Measurements from ENCODE around the gene GPR42.
"Not testable (repeated sequence)": the region's sequence is repeated elsewhere in the genome, so short reads cannot be mapped to it uniquely, and the experiment has no call there.

The GPR42 gene

DNA sequence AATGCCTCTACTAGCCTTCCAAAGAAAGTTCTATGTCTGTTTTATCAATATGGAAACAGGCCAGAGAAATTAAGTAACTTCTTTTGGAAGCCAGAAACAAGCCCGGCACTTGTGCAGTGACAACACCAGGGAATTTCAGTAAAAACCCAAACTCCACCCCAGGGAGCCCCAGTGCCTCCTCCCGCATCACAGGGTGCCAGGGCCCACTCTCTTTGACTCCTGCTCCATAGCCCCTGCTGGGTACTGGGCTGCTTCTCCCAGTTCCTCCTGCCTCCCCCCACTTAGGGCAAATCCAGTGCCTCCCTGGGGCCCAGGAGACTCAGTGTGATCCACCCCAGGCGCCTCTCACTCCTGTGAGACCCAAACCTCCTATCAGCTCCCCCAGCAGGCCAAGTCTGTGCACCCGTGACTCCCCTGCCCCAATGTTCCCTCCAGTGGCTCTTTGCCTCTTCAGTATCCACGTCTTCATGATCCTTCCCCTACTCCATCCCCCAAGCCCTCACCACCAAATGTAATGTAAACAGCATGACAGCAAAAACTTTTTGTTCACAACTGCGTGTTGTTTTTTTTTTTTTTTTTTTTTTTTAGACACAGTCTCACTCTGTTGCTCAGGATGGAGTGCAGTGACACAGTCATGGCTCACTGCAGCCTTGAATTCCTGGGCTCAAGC lies 14.9 kb upstream of the GPR42 start:
- TF ChIP-seq, protein P1, sequence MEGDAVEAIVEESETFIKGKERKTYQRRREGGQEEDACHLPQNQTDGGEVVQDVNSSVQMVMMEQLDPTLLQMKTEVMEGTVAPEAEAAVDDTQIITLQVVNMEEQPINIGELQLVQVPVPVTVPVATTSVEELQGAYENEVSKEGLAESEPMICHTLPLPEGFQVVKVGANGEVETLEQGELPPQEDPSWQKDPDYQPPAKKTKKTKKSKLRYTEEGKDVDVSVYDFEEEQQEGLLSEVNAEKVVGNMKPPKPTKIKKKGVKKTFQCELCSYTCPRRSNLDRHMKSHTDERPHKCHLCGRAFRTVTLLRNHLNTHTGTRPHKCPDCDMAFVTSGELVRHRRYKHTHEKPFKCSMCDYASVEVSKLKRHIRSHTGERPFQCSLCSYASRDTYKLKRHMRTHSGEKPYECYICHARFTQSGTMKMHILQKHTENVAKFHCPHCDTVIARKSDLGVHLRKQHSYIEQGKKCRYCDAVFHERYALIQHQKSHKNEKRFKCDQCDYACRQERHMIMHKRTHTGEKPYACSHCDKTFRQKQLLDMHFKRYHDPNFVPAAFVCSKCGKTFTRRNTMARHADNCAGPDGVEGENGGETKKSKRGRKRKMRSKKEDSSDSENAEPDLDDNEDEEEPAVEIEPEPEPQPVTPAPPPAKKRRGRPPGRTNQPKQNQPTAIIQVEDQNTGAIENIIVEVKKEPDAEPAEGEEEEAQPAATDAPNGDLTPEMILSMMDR (IDR thresholded peaks at IDR 0.05; ENCODE audit: low read depth, low read length) = no peak
- no peaks in the 10 kb centered on the region for H3K9me3 ChIP-seq (ENCODE audit: severe bottlenecking)
- H3K27ac ChIP-seq = no peak overlapping the region
- H3K4me3 ChIP-seq (ENCODE audit: low read depth, low read length) = no peak overlapping the region
- DNase-seq = no peak
- H3K27me3 ChIP-seq (ENCODE audit: insufficient read depth, low read depth, severe bottlenecking) = no peaks in the 10 kb centered on the region
- H3K36me3 ChIP-seq = no peaks in the 10 kb centered on the region

DNA sequence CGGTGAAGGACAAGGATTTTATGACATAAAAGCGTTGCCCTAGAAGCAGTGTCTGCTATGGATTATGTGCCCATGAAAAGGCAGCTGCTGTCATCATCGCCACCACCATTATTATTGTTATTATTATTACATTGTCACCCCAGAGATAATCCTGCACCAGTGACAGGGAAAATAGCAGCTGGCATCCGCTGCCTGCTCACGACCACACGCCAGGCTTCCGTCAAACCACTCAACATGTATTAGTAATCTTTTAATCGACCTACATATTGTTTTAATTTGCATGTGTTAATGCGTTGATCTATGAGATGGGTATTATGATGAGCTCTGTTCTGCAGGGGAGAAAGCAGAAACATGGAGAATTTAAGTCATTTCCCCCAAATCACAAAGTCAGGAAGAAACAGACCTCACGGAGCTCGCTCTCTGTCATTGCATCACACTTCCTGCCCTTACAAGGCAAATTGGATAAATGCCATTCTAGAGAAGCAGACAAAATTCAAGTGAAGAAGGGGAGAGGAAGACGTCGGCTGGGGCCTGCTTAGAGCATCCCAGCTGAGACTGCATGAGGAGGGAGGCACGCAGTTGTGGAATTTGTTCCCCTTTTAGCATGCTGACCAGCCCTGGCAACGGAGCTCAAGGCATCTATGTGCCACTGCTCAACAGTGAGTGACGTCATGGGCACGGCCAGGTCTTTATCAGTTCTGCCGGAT lies 12.8 kb upstream of the GPR42 start, which contains the start of gene FFAR3:
TSS of gene FFAR3 (plus strand) at position 594 of the 707 bp plus-strand sequence. CDS start 431 bp downstream, outside the sequence.
- Histone ChIP-seq H3K27ac (no peak within 1 kb of the TSS), H3K27me3 (ENCODE audit: insufficient read depth, low read depth, severe bottlenecking) (no peaks in the 10 kb centered on the region), H3K9me3 (ENCODE audit: severe bottlenecking) (no peaks in the 10 kb centered on the region), H3K36me3 (no peaks in the 10 kb centered on the region), H3K4me3 (ENCODE audit: low read depth, low read length) (no peak within 1 kb of the TSS)
- TF ChIP-seq, protein P1 (IDR thresholded peaks at IDR 0.05; ENCODE audit: low read depth, low read length) = no peak
- DNase-seq = no peak

DNA sequence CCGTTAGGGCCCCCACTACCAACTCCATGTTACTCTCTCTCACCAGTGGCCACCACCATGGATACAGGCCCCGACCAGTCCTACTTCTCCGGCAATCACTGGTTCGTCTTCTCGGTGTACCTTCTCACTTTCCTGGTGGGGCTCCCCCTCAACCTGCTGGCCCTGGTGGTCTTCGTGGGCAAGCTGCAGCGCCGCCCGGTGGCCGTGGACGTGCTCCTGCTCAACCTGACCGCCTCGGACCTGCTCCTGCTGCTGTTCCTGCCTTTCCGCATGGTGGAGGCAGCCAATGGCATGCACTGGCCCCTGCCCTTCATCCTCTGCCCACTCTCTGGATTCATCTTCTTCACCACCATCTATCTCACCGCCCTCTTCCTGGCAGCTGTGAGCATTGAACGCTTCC lies 12.0 kb upstream of the GPR42 start:
- DNase-seq; H3K27me3 ChIP-seq (ENCODE audit: insufficient read depth, low read depth, severe bottlenecking); H3K4me3 ChIP-seq (ENCODE audit: low read depth, low read length); H3K36me3 ChIP-seq; H3K9me3 ChIP-seq (ENCODE audit: severe bottlenecking); H3K27ac ChIP-seq: not testable (repeated sequence)

DNA sequence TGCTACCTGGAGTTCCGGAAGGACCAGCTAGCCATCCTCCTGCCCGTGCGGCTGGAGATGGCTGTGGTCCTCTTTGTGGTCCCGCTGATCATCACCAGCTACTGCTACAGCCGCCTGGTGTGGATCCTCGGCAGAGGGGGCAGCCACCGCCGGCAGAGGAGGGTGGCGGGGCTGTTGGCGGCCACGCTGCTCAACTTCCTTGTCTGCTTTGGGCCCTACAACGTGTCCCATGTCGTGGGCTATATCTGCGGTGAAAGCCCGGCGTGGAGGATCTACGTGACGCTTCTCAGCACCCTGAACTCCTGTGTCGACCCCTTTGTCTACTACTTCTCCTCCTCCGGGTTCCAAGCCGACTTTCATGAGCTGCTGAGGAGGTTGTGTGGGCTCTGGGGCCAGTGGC lies 11.5 kb upstream of the GPR42 start:
- not testable (repeated sequence) for H3K4me3 ChIP-seq (ENCODE audit: low read depth, low read length); H3K9me3 ChIP-seq (ENCODE audit: severe bottlenecking); H3K27me3 ChIP-seq (ENCODE audit: insufficient read depth, low read depth, severe bottlenecking); H3K36me3 ChIP-seq; H3K27ac ChIP-seq; DNase-seq

DNA sequence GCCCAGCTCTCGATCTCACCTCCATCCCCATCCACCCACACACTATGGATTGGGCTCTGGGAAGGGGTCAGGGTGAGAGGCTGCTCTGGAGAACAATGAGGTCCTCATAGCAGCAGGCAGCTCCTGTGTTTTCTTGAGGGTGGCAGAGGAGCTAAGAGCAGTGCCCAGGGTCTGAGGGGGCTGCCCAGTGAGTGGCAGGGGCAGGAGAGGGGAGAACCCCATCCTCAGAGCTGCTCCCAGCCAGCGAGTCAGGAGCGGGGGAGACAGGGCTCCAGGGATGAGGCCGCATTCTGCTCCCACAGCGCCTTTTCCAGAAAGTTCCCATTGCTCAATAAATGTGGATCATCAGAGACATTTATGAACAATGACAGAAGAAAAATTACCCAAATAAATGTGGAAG lies 10.8 kb upstream of the GPR42 start:
- H3K36me3 ChIP-seq, H3K27ac ChIP-seq: not testable (repeated sequence)

DNA sequence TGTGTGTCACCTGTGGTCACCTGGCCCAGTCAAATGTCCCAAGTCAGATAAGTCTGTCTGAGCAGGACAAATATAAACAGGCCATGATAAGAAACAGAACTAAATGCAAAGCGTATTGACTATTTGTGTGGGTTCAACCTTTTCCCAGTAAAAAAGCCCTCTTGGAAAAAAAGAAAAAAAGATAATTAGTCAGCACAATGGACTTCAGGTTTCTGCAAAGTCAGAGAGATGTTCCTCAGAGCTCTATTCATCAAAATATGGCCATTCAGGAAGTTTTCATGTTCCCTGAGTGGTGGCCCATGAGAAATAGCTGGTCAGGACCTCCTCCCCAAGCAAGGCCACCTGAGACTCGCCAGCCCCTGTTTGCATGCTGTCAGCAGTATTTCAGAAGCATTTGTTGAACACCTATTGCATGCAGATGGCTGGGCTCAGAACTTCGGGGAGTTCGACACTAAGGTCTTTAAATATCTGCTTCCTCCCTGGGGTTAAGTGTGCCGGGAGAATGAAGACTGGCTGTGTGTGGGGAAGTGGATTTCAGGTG lies 9.9 kb upstream of the GPR42 start:
- Histone ChIP-seq H3K27ac (no peak overlapping the region), H3K4me3 (ENCODE audit: low read depth, low read length) (no peak overlapping the region), H3K27me3 (ENCODE audit: insufficient read depth, low read depth, severe bottlenecking) (no peaks in the 10 kb centered on the region), H3K36me3 (no peaks in the 10 kb centered on the region), H3K9me3 (ENCODE audit: severe bottlenecking) (no peaks in the 10 kb centered on the region)
- TF ChIP-seq, protein P1 (IDR thresholded peaks at IDR 0.05; ENCODE audit: low read depth, low read length) = no peak
- no peak for DNase-seq

More for the DNA sequence above, 10.8 kb upstream of the GPR42 start:
- H3K4me3 ChIP-seq (ENCODE audit: low read depth, low read length); H3K9me3 ChIP-seq (ENCODE audit: severe bottlenecking); DNase-seq; H3K27me3 ChIP-seq (ENCODE audit: insufficient read depth, low read depth, severe bottlenecking): not testable (repeated sequence)

DNA sequence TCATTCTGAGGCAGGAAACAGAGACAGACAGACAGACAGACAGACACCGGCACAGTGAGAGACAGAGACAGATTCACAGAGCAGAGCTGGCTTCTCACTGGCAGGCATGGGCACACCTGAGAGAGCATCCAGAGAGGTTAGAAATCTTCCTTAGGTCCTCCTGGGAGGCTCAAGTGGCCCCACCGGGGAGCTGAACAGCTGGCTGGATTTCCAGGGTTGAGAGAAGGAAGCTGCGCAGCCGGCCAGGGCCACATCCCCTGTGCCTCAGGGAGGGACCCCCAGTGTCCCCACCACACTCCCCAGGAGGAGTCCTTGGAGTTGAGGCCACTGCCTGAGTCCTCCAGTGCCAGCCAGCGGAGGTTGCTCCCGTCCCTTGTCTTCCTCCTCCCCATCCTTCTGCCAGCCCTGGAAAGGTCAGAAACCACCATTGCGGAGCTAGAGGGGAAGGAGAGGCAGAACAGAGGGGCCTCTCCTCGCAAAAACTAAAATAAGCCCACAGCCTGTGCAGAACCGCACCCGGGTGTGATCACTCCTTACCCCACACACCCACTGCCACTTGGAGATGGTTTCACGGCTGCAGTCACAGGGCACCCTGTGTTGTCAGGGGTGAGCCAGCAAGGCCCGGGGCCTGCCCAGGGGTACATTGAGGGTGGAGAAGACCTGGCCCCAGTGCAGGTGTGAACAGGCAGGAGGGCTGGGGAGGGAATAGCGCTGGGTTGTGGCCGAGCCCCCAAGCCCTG lies 8.4 kb upstream of the GPR42 start:
- TF ChIP-seq, protein P1 (IDR thresholded peaks at IDR 0.05; ENCODE audit: low read depth, low read length) = no peak
- DNase-seq = no peak
- no peaks in the 10 kb centered on the region for H3K36me3 ChIP-seq
- H3K27ac ChIP-seq = no peak overlapping the region
- H3K9me3 ChIP-seq (ENCODE audit: severe bottlenecking) = no peaks in the 10 kb centered on the region
- no peak overlapping the region for H3K4me3 ChIP-seq (ENCODE audit: low read depth, low read length)
- H3K27me3 ChIP-seq (ENCODE audit: insufficient read depth, low read depth, severe bottlenecking) = no peaks in the 10 kb centered on the region

Measured in WERI-Rb-1 (cell line).